ENCODE results near the gene ETV6. TPM values are rescaled to one million over a fixed set of nuclear protein-coding genes. Genes with fewer than 3 reads are reported as not detected.

Gene ETV6
- total and polyA plus RNA-seq, 9 of the 15 experiments (the other 6 are each of a cell fraction or from before 2014, with no cell fraction given) = 0.81 to 12.7 (median 4.1) TPM

- no peak for TF ChIP-seq ZNF507 (tag; conservative IDR thresholded peaks at IDR 0.05)
- TF ChIP-seq ELK1 (CRISPR knock-in tag; IDR thresholded peaks at IDR 0.05) = no peak
- TF ChIP-seq GABPB2 (CRISPR knock-in tag; conservative IDR thresholded peaks at IDR 0.05) = no peak
- TF ChIP-seq POLR3G (IDR thresholded peaks at IDR 0.05; ENCODE audit: extremely low read depth, insufficient read length, insufficient replicate concordance) = no peak
- TF ChIP-seq, protein P1, sequence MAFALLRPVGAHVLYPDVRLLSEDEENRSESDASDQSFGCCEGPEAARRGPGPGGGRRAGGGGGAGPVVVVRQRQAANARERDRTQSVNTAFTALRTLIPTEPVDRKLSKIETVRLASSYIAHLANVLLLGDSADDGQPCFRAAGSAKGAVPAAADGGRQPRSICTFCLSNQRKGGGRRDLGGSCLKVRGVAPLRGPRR (CRISPR knock-in tag; IDR thresholded peaks at IDR 0.05) = no peak
- TF ChIP-seq, protein P2, sequence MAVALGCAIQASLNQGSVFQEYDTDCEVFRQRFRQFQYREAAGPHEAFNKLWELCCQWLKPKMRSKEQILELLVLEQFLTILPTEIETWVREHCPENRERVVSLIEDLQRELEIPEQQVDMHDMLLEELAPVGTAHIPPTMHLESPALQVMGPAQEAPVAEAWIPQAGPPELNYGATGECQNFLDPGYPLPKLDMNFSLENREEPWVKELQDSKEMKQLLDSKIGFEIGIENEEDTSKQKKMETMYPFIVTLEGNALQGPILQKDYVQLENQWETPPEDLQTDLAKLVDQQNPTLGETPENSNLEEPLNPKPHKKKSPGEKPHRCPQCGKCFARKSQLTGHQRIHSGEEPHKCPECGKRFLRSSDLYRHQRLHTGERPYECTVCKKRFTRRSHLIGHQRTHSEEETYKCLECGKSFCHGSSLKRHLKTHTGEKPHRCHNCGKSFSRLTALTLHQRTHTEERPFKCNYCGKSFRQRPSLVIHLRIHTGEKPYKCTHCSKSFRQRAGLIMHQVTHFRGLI (CRISPR knock-in tag; IDR thresholded peaks at IDR 0.05) = no peak
- TF ChIP-seq U2AF2 (optimal IDR thresholded peaks at IDR 0.05; ENCODE audit: low read depth, low read length) = no peak
- no peak for TF ChIP-seq HMGN3 (IDR thresholded peaks at IDR 0.05; ENCODE audit: borderline replicate concordance, extremely low read depth, insufficient read length, low read depth, low read length)
- TF ChIP-seq, protein P3, sequence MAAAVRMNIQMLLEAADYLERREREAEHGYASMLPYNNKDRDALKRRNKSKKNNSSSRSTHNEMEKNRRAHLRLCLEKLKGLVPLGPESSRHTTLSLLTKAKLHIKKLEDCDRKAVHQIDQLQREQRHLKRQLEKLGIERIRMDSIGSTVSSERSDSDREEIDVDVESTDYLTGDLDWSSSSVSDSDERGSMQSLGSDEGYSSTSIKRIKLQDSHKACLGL (CRISPR knock-in tag; IDR thresholded peaks at IDR 0.05; ENCODE audit: borderline replicate concordance, poor library complexity, severe bottlenecking) = no peak
- no peak for TF ChIP-seq ZNF589 (CRISPR knock-in tag; IDR thresholded peaks at IDR 0.05; ENCODE audit: low read depth)
- no peak for TF ChIP-seq THRB (CRISPR knock-in tag; conservative IDR thresholded peaks at IDR 0.05)
- no peak for TF ChIP-seq HDAC8 (tag; IDR thresholded peaks at IDR 0.05)
- TF ChIP-seq RBM17 (IDR thresholded peaks at IDR 0.05; ENCODE audit: borderline replicate concordance, low read depth, low read length) = no peak
- no peak for TF ChIP-seq SLC30A9 (CRISPR knock-in tag; IDR thresholded peaks at IDR 0.05)
- no peak for TF ChIP-seq KDM1A (IDR thresholded peaks at IDR 0.05)
- no peak for TF ChIP-seq TGIF2 (CRISPR knock-in tag; IDR thresholded peaks at IDR 0.05)
- no peak for TF ChIP-seq ZNF133 (CRISPR knock-in tag; IDR thresholded peaks at IDR 0.05)
- no peaks in the 10 kb centered on the region for H3K27me3 ChIP-seq (ENCODE audit: control insufficient read depth in 2 of 2, insufficient read depth in 2 of 2, low read length in 2 of 2)
- H3K9ac ChIP-seq (ENCODE audit: insufficient read depth in 1 of 2, low read depth in 2 of 2, low read length in 2 of 2) = no peak overlapping the region
- H3K4me1 ChIP-seq (replicated peaks in 1 of 2; ENCODE audit: control insufficient read depth in 2 of 2, insufficient read depth in 2 of 2, low read length in 2 of 2) = peaks cover 0 to 5% of the 10 kb centered on the region in 2 experiments; a peak in 2 of 5 replicates
- no peaks in the 10 kb centered on the region for H3K9me3 ChIP-seq (replicated peaks; ENCODE audit: control insufficient read depth, insufficient read depth, low read depth, low read length)
- H4K20me1 ChIP-seq (replicated peaks; ENCODE audit: control insufficient read depth, insufficient read depth, low read length) = no peaks in the 10 kb centered on the region
- ChIA-PET POLR2A (interaction anchor here (0.6 kb wide), 1 partner anchor 319 kb away, joined by 3 read pairs; no protein-coding TSS in a partner anchor), CTCF (ENCODE audit: low intra/inter-chr PET ratio) (no interaction called here)
- DNase-seq (ENCODE audit: extremely low read depth in 1 of 4, low spot score in 3 of 4) = no peak
- H3K9me1 ChIP-seq (ENCODE audit: control insufficient read depth, insufficient read depth, low read length) = no peaks in the 10 kb centered on the region
- BruUV-seq (replicated peaks) = no TSS peak
- WGBS (ENCODE audit: insufficient coverage, low coverage, missing lambda C conversion rate) = 88% methylated on average over 7 of the region's 7 CpGs
- in situ Hi-C loops (cut with MboI) (no loop called here), intact Hi-C loops (cut with micrococcal nuclease) (no loop called here)
- FAIRE-seq = no peak
- H3K27ac ChIP-seq (ENCODE audit: extremely low read depth, low read depth, low read length) = no peak overlapping the region
- H3K4me3 ChIP-seq = no peak overlapping the region
- no peaks in the 10 kb centered on the region; the same call in 2 of the 3 replicates for H3K36me3 ChIP-seq (ENCODE audit: control insufficient read depth, insufficient read depth, low read length)
- peaks cover 20% of the 10 kb centered on the region; the same call in 2 of the 3 replicates for H3K79me2 ChIP-seq (ENCODE audit: control insufficient read depth, insufficient read depth, low read length)
- no peak for ATAC-seq
- H3K4me2 ChIP-seq (ENCODE audit: insufficient read depth, low read length) = no peak overlapping the region
- no peak overlapping the region for H2AFZ ChIP-seq (ENCODE audit: low read depth, low read length)
These were observed 13.7 kb downstream of the ETV6 start for GRCh38 chr12:11663130-11663529.
